Endothelial cell (in vitro differentiated cells): Measurements from ENCODE around the gene RNF26. TPM values are rescaled to one million over a fixed set of nuclear protein-coding genes. Genes with fewer than 3 reads are reported as not detected.

Experiments used
- DNase-seq: peaks from one replicate; pipeline ENCODE4 v3.0.0; 2021; ENCODE audit warnings: low spot score
- H3K27ac Mint-ChIP-seq: one replicate; pipeline ENCODE4 v1.8.0; 2021; ENCODE audit warnings: mixed read lengths, inconsistent platforms; ENCODE audit not compliant: unreplicated experiment
- H3K27me3 Mint-ChIP-seq: one replicate; pipeline ENCODE4 v1.8.0; 2021; ENCODE audit warnings: mild to moderate bottlenecking, moderate library complexity, mixed read lengths, inconsistent platforms; ENCODE audit not compliant: unreplicated experiment
- H3K36me3 Mint-ChIP-seq: one replicate; pipeline ENCODE4 v1.8.0; 2021; ENCODE audit warnings: mild to moderate bottlenecking, low read depth, mixed read lengths, inconsistent platforms; ENCODE audit not compliant: unreplicated experiment
- H3K4me1 Mint-ChIP-seq: one replicate; pipeline ENCODE4 v1.8.0; 2021; ENCODE audit warnings: mild to moderate bottlenecking, mixed read lengths, inconsistent platforms; ENCODE audit not compliant: unreplicated experiment
- H3K4me3 Mint-ChIP-seq: one replicate; pipeline ENCODE4 v1.8.0; 2021; ENCODE audit warnings: mild to moderate bottlenecking, mixed read lengths, inconsistent platforms; ENCODE audit not compliant: unreplicated experiment
- H3K9me3 Mint-ChIP-seq: one replicate; pipeline ENCODE4 v1.8.0; 2021; ENCODE audit warnings: mixed read lengths, inconsistent platforms; ENCODE audit not compliant: unreplicated experiment
- total RNA-seq: library from RNA; stranded (reverse); fragmentation: NEBNext Ultra II Directional; extraction: Animal tissue kit (Norgen Biotek cat#: 25700); gene quantifications from one replicate; pipeline ENCODE4 v1.2.1, GENCODE V29; 2021; ENCODE audit not compliant: unreplicated experiment
- TF ChIP-seq, protein P1 (sequence below): fragments of 200-600 bp; sonication (generic); IDR thresholded peaks from one replicate; pipeline ENCODE4 v1.5.0; 2021; ENCODE audit warnings: antibody characterized with exemption; ENCODE audit not compliant: unreplicated experiment

The RNF26 gene
- total RNA-seq, 1 donor from 2014 or later: 31.5 TPM

DNA sequence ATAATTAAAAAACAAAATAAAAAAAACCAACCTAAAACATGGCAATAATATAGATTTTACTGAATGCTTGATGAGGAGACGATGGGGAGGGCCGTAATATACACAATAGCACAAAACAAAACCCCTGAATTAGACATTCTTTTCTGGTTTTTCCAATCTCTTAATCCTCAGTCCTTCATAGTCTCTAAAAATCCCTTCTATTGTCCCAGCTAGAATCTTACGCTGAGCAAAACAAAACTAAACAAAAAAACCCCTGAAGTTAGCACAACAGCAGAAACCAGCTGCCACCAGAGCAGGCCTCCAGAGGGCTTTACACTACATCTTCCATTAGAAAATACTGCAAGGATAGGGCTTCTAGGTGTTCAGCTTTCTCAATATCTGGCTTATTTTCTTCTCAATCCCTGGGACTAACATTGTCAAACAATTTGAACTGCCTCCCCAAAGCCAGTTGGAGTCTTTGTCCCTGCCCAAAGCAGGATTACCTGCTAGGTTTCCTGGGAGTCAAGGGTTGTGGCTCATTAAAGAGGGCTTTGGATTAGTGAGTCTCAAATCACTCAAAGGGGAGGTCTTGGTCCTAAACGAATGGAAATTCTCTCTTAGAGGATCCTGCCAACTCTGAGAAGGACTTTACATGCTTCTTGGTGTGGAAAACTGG lies 2.1 kb upstream of the RNF26 start:
- H3K9me3 Mint-ChIP-seq: no peaks in the 10 kb centered on the region
- H3K27me3 Mint-ChIP-seq: no peaks in the 10 kb centered on the region
- TF ChIP-seq, protein P1, sequence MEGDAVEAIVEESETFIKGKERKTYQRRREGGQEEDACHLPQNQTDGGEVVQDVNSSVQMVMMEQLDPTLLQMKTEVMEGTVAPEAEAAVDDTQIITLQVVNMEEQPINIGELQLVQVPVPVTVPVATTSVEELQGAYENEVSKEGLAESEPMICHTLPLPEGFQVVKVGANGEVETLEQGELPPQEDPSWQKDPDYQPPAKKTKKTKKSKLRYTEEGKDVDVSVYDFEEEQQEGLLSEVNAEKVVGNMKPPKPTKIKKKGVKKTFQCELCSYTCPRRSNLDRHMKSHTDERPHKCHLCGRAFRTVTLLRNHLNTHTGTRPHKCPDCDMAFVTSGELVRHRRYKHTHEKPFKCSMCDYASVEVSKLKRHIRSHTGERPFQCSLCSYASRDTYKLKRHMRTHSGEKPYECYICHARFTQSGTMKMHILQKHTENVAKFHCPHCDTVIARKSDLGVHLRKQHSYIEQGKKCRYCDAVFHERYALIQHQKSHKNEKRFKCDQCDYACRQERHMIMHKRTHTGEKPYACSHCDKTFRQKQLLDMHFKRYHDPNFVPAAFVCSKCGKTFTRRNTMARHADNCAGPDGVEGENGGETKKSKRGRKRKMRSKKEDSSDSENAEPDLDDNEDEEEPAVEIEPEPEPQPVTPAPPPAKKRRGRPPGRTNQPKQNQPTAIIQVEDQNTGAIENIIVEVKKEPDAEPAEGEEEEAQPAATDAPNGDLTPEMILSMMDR: no peak
- H3K27ac Mint-ChIP-seq: no peak overlapping the region
- H3K4me1 Mint-ChIP-seq: peaks cover 19% of the 10 kb centered on the region
- no peak for DNase-seq
- H3K4me3 Mint-ChIP-seq: no peak overlapping the region
- no peaks in the 10 kb centered on the region for H3K36me3 Mint-ChIP-seq

DNA sequence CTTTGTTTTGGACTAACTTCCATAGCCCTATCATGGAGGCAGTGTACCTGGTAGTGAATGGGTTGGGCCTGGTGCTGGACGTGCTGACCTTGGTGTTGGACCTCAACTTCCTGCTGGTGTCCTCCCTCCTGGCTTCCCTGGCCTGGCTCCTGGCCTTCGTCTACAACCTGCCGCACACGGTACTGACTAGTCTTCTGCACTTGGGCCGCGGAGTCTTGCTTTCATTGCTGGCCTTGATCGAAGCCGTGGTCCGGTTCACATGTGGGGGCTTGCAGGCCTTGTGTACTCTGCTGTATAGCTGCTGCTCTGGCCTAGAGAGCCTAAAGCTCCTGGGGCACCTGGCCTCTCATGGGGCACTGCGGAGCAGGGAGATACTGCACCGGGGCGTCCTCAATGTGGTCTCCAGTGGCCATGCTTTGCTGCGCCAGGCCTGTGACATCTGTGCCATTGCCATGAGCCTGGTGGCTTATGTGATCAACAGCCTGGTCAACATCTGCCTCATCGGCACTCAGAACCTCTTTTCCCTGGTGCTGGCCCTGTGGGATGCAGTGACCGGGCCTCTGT lies 846 bp downstream of the RNF26 start:
- TF ChIP-seq, protein P1: no peak
- Mint-ChIP-seq H3K9me3 (no peaks in the 10 kb centered on the region), H3K27ac (peak overlapping the region; percentile 97), H3K4me3 (peak overlapping the region; percentile 99), H3K27me3 (peaks cover 6% of the 10 kb centered on the region), H3K36me3 (no peaks in the 10 kb centered on the region), H3K4me1 (peaks cover 37% of the 10 kb centered on the region)
- no peak for DNase-seq

DNA sequence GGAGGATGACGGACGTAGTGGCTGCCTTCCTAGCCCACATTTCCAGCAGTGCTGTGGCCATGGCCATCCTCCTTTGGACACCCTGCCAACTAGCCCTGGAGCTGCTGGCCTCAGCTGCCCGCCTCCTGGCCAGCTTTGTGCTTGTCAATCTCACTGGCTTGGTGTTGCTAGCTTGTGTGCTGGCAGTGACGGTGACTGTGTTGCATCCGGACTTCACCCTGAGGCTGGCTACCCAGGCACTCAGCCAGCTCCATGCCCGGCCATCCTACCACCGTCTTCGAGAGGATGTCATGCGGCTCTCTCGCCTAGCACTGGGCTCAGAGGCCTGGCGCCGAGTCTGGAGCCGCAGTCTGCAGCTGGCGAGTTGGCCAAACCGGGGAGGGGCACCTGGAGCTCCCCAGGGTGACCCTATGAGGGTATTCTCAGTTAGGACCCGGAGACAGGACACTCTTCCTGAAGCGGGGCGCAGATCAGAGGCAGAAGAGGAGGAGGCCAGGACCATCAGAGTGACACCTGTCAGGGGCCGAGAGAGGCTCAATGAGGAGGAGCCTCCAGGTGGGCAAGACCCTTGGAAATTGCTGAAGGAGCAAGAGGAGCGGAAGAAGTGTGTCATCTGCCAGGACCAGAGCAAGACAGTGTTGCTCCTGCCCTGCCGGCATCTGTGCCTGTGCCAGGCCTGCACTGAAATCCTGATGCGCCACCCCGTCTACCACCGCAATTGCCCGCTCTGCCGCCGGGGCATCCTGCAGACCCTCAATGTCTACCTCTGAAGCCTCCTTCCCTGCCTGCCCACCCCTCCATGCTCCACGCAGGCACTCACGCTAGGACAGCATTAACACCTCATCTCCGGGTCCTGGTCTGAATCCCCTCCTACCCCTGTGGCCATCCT lies 1.6 kb downstream of the RNF26 start:
- no peak for DNase-seq
- Mint-ChIP-seq H3K27ac (no peak overlapping the region), H3K9me3 (no peaks in the 10 kb centered on the region), H3K4me3 (peak overlapping the region; percentile 65), H3K36me3 (no peaks in the 10 kb centered on the region), H3K27me3 (peaks cover 7% of the 10 kb centered on the region), H3K4me1 (peaks cover 39% of the 10 kb centered on the region)
- TF ChIP-seq, protein P1: no peak

DNA sequence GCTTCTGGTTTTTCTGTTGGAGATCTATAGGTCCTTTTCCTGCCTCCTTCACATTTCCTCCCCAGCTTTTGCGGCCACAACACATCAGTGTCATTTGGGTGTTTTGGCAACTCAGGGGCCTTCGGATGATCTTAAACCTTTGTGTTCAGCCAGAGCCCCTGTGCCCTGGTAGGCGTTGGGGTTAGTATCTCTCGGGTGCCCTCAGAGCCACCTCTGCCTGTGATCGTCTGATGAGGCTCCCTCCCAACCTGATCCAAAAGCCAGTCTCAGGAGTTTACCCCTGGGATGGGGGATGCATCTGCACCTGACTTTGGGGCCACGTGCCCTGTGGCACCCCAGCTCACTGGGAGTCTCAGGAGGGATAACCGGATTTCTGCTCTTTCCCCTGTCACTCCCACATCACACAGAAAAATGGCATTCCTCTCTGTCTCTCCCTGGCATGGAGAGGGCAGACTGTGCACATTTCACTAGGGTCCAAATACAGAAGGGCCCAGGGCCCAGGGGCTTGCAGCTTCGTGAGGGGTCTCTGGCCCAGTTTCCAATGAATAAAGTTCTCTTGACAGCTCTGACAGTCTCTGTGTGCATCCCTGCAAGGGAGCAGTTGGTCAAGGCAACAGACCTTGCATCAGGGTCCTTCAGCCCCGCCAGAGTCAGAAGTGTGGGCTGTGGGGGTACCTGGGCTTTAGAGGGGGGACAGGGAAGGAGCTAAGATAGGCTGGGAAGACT lies 2.6 kb downstream of the RNF26 start:
- TF ChIP-seq, protein P1: no peak
- peak overlapping the region; percentile 56 for H3K4me3 Mint-ChIP-seq
- peaks cover 12% of the 10 kb centered on the region for H3K27me3 Mint-ChIP-seq
- no peaks in the 10 kb centered on the region for H3K36me3 Mint-ChIP-seq
- H3K9me3 Mint-ChIP-seq: no peaks in the 10 kb centered on the region
- DNase-seq: no peak
- H3K4me1 Mint-ChIP-seq: peaks cover 43% of the 10 kb centered on the region
- no peak overlapping the region for H3K27ac Mint-ChIP-seq
